Measurements from ENCODE around the gene FILIP1L.

The FILIP1L gene

GRCh38 chr3:100144255-100144866, 30.1 kb upstream of the FILIP1L start:
- peaks cover 25% of the 10 kb centered on the region for H3K36me3 Mint-ChIP-seq (ENCODE audit: low read depth)

GRCh38 chr3:100141586-100141985, 27.3 kb upstream of the FILIP1L start:
- Mint-ChIP-seq H3K9me3 (peaks cover 24% of the 10 kb centered on the region), H3K4me1 (ENCODE audit: low read depth) (peaks cover 21% of the 10 kb centered on the region), H3K27me3 (ENCODE audit: low read depth) (no peaks in the 10 kb centered on the region), H3K4me3 (no peak overlapping the region), H3K36me3 (ENCODE audit: low read depth) (peaks cover 17% of the 10 kb centered on the region), H3K27ac (no peak overlapping the region)
- no peak for DNase-seq (ENCODE audit: low spot score)

More at GRCh38 chr3:100144255-100144866, 30.1 kb upstream of the FILIP1L start:
- H3K27me3 Mint-ChIP-seq (ENCODE audit: low read depth), result no peaks in the 10 kb centered on the region
- no peak overlapping the region for H3K4me3 Mint-ChIP-seq
- peaks cover 13% of the 10 kb centered on the region for H3K4me1 Mint-ChIP-seq (ENCODE audit: low read depth)
- H3K9me3 Mint-ChIP-seq, result peaks cover 24% of the 10 kb centered on the region
- DNase-seq (ENCODE audit: low spot score), result no peak
- no peak overlapping the region for H3K27ac Mint-ChIP-seq

DNA sequence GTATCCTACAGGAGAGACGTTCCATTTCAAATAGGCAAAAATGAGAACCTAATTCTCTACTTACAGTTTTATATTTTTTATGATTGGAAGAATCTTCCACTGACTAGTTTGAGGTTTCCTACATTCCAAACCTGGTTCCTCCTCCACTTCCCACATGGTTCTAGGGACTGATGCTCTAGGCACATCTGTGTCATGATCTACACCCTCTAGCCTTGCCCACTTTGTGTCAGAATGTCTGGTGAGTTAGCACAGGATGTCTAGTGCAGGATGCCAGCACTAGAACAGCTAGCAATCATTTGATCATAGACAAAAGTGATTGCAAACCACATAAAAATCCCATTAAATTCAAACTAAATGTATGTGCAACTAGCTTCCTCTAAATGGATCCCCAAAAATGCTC, 26.7 kb upstream of the FILIP1L start:
- no peaks in the 10 kb centered on the region for H3K27me3 Mint-ChIP-seq (ENCODE audit: low read depth)
- peaks cover 24% of the 10 kb centered on the region for H3K9me3 Mint-ChIP-seq
- H3K4me3 Mint-ChIP-seq, result no peak overlapping the region
- H3K27ac Mint-ChIP-seq, result no peak overlapping the region
- peaks cover 21% of the 10 kb centered on the region for H3K4me1 Mint-ChIP-seq (ENCODE audit: low read depth)
- H3K36me3 Mint-ChIP-seq (ENCODE audit: low read depth), result peaks cover 16% of the 10 kb centered on the region
- DNase-seq (ENCODE audit: low spot score), result no peak

DNA sequence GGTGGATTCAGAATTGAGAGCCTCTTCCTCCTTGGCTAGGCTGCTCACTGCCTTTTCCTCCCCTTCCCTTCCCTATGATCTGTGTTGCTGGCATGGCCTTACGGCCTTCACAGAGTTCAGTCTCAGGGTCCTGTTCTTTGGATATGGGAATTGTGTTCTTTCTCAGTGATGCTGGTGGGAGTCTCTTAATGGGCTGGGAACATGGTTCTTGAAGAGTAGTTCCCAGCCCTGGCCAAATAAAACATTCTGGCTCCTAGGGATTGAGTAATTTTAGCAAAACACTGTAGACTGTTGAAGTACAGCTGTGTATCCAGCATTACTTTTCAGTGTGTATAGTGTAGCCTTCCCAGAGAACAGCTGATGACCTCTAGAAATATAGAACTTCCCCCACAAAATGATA, 22.6 kb upstream of the FILIP1L start:
- Mint-ChIP-seq H3K27me3 (ENCODE audit: low read depth) (no peaks in the 10 kb centered on the region), H3K27ac (no peak overlapping the region), H3K4me3 (no peak overlapping the region), H3K9me3 (no peaks in the 10 kb centered on the region), H3K4me1 (ENCODE audit: low read depth) (peaks cover 12% of the 10 kb centered on the region), H3K36me3 (ENCODE audit: low read depth) (no peaks in the 10 kb centered on the region)
- DNase-seq (ENCODE audit: low spot score), result no peak

DNA sequence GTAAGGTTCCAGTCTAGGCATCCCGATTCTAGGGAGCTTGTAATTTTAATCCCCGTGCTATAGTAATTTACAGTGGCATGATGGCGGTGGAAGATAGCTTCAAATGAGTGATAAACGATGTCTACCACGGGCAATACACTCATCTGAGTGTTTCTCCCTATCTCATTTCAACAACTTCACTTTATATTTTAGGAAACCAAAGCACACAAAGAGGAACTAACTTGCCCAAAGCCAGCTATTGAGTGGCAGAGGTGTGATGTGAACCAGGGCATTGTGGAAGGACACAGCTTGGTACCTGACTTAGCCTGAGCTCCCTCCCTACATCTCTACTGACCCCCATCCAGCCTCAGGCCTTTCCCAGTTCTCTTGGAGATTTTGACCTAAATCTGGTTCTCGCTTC, 16.9 kb upstream of the FILIP1L start:
- no peak for DNase-seq (ENCODE audit: low spot score)
- H3K36me3 Mint-ChIP-seq (ENCODE audit: low read depth), result no peaks in the 10 kb centered on the region
- peaks cover 2% of the 10 kb centered on the region for H3K4me1 Mint-ChIP-seq (ENCODE audit: low read depth)

GRCh38 chr3:100129941-100130340, 15.6 kb upstream of the FILIP1L start:
- no peaks in the 10 kb centered on the region for H3K9me3 Mint-ChIP-seq
- H3K27me3 Mint-ChIP-seq (ENCODE audit: low read depth), result no peaks in the 10 kb centered on the region
- H3K27ac Mint-ChIP-seq, result no peak overlapping the region
- no peak overlapping the region for H3K4me3 Mint-ChIP-seq
- H3K36me3 Mint-ChIP-seq (ENCODE audit: low read depth), result no peaks in the 10 kb centered on the region
- H3K4me1 Mint-ChIP-seq (ENCODE audit: low read depth), result peaks cover 2% of the 10 kb centered on the region
- DNase-seq (ENCODE audit: low spot score), result no peak

More for the DNA sequence above, 16.9 kb upstream of the FILIP1L start:
- Mint-ChIP-seq H3K27ac (no peak overlapping the region), H3K27me3 (ENCODE audit: low read depth) (no peaks in the 10 kb centered on the region), H3K9me3 (no peaks in the 10 kb centered on the region), H3K4me3 (no peak overlapping the region)

GRCh38 chr3:100128565-100128964, 14.3 kb upstream of the FILIP1L start:
- DNase-seq (ENCODE audit: low spot score), result no peak
- H3K36me3 Mint-ChIP-seq (ENCODE audit: low read depth), result no peaks in the 10 kb centered on the region
- H3K27ac Mint-ChIP-seq, result no peak overlapping the region
- H3K9me3 Mint-ChIP-seq, result no peaks in the 10 kb centered on the region
- H3K4me3 Mint-ChIP-seq, result no peak overlapping the region
- H3K27me3 Mint-ChIP-seq (ENCODE audit: low read depth), result no peaks in the 10 kb centered on the region
- peaks cover 2% of the 10 kb centered on the region for H3K4me1 Mint-ChIP-seq (ENCODE audit: low read depth)

- no peak overlapping the region for H3K27ac Mint-ChIP-seq
- no peaks in the 10 kb centered on the region for H3K27me3 Mint-ChIP-seq (ENCODE audit: low read depth)
- H3K36me3 Mint-ChIP-seq (ENCODE audit: low read depth), result no peaks in the 10 kb centered on the region
- H3K4me1 Mint-ChIP-seq (ENCODE audit: low read depth), result peaks cover 2% of the 10 kb centered on the region
- H3K9me3 Mint-ChIP-seq, result no peaks in the 10 kb centered on the region
- H3K4me3 Mint-ChIP-seq, result no peak overlapping the region
- DNase-seq (ENCODE audit: low spot score), result no peak
Measured at GRCh38 chr3:100127792-100128191, 13.5 kb upstream of the FILIP1L start.

DNA sequence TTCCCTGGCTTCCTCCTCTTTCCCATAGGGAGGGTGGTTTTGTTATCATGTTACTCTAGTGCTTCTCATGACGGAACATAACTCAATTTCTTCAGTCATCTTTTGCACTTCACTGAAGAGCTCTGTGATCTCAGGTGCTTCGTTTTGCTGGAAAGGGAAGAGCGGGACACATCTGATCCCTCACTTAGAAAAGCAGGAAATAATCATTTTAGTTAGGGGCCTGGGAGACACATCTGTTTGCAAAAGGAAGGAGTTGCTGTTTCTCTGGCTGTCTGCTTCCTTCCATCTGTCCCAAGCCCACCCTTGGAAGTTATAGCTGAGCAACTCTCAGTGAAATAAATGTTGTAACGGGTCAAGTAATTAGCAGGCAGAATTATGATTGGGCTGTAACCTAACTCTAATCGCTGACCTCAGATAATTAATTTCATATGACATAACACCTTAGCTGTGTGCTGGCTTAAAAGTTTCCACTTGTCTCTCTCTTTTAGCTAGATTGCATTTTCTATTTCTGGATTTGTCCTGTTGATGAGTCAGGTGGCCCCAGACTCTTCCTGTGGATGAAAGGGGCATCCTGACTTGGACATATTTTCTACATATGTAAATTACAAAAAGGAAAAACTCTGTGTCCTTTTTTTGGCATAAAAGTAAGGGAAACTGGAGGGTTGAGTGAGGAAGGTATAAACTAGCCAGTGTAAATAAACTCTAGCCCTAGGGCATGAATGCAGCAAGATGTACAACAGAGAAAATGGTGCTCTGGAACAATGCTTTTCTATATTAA, 11.0 kb upstream of the FILIP1L start:
- H3K4me1 Mint-ChIP-seq (ENCODE audit: low read depth), result peaks cover 2% of the 10 kb centered on the region

GRCh38 chr3:100124201-100124761, 10.0 kb upstream of the FILIP1L start:
- Mint-ChIP-seq H3K27ac (no peak overlapping the region), H3K27me3 (ENCODE audit: low read depth) (no peaks in the 10 kb centered on the region), H3K9me3 (no peaks in the 10 kb centered on the region), H3K4me1 (ENCODE audit: low read depth) (peaks cover 2% of the 10 kb centered on the region), H3K36me3 (ENCODE audit: low read depth) (no peaks in the 10 kb centered on the region), H3K4me3 (no peak overlapping the region)
- no peak for DNase-seq (ENCODE audit: low spot score)

More for the DNA sequence above, 11.0 kb upstream of the FILIP1L start:
- no peak for DNase-seq (ENCODE audit: low spot score)
- Mint-ChIP-seq H3K9me3 (no peaks in the 10 kb centered on the region), H3K27ac (no peak overlapping the region), H3K36me3 (ENCODE audit: low read depth) (no peaks in the 10 kb centered on the region), H3K4me3 (no peak overlapping the region), H3K27me3 (ENCODE audit: low read depth) (no peaks in the 10 kb centered on the region)

GRCh38 chr3:100123112-100123511, 8.8 kb upstream of the FILIP1L start:
- H3K4me3 Mint-ChIP-seq, result no peak overlapping the region
- H3K4me1 Mint-ChIP-seq (ENCODE audit: low read depth), result peaks cover 2% of the 10 kb centered on the region
- no peaks in the 10 kb centered on the region for H3K27me3 Mint-ChIP-seq (ENCODE audit: low read depth)
- H3K9me3 Mint-ChIP-seq, result no peaks in the 10 kb centered on the region
- no peaks in the 10 kb centered on the region for H3K36me3 Mint-ChIP-seq (ENCODE audit: low read depth)
- DNase-seq (ENCODE audit: low spot score), result no peak
- no peak overlapping the region for H3K27ac Mint-ChIP-seq

DNA sequence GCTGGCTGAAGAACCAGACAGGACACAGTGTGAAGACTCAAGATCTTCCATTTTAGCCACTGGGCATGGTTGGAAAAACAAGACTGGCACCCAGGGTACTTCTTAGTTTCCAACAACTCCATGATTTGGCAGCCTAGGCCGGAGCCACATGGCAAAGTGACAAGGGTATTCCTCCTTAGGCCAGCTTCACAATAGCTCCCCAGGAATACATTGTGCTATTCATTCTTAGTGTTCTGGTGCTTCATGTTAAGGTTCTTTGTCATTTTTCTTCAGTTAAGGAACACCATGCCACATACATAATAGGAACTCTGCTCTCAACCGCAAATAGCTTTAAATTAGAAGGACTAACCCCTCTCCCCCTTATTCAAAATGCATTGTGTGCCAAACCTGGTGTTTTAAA, 8.0 kb upstream of the FILIP1L start:
- Mint-ChIP-seq H3K27me3 (ENCODE audit: low read depth) (no peaks in the 10 kb centered on the region), H3K9me3 (no peaks in the 10 kb centered on the region), H3K4me1 (ENCODE audit: low read depth) (peaks cover 2% of the 10 kb centered on the region), H3K4me3 (no peak overlapping the region), H3K36me3 (ENCODE audit: low read depth) (no peaks in the 10 kb centered on the region), H3K27ac (no peak overlapping the region)
- DNase-seq (ENCODE audit: low spot score), result no peak

DNA sequence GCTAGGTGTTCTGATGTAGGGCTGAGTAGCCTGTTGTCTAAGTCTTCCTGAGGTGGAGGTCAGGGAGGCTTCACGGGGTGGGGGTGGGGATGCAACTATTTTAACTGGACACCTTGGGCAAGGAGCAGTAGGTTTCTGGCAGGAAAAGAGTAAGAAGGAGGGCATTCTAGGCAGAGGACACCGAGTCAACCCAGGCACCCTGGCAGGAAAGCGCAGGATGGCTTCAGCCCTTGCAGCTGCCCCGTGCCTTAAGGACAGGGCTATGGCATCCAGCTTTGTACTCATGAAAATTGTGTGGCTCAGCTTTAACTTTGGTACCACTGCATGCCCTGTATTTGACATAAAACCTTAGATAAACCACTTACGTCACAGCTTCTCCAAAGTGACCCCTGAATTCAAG, 6.4 kb upstream of the FILIP1L start:
- Mint-ChIP-seq H3K36me3 (ENCODE audit: low read depth) (no peaks in the 10 kb centered on the region), H3K4me3 (no peak overlapping the region), H3K27me3 (ENCODE audit: low read depth) (no peaks in the 10 kb centered on the region), H3K4me1 (ENCODE audit: low read depth) (peaks cover 2% of the 10 kb centered on the region), H3K9me3 (no peaks in the 10 kb centered on the region), H3K27ac (no peak overlapping the region)
- DNase-seq (ENCODE audit: low spot score), result no peak

DNA sequence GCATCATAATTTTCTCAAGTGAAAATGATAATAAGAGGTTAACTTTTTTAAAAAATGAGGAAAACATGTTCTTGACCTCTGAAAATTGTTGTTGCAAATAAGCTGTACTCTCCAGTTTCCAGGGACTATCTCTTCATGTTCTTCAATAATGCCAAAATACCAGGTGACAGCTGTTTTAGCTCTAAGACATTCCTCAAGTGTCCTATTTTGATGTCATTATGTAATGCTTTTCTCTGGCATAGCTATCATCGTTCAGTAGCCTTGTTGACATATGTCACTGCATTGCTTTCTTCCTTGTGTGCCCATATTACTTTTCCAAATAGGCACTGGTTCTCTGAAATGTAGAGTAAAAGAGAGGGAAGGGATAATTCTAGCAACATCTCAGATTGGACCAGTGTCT, 5.7 kb upstream of the FILIP1L start:
- Mint-ChIP-seq H3K27ac (no peak overlapping the region), H3K9me3 (no peaks in the 10 kb centered on the region), H3K27me3 (ENCODE audit: low read depth) (no peaks in the 10 kb centered on the region), H3K4me1 (ENCODE audit: low read depth) (peaks cover under 1% of the 10 kb centered on the region), H3K4me3 (no peak overlapping the region), H3K36me3 (ENCODE audit: low read depth) (no peaks in the 10 kb centered on the region)
- no peak for DNase-seq (ENCODE audit: low spot score)

Measured in T-helper 2 cell treated with Interferon-gamma antibody and Interleukin-4, amounts not matched to agents 5 μg/mL and 100 μg/mL, for 36 hours (primary cell).